ENCODE data around the gene MOB1B.
"Not testable (repeated sequence)": the region's sequence is repeated elsewhere in the genome, so short reads cannot be mapped to it uniquely, and the experiment has no call there.

Gene MOB1B

DNA sequence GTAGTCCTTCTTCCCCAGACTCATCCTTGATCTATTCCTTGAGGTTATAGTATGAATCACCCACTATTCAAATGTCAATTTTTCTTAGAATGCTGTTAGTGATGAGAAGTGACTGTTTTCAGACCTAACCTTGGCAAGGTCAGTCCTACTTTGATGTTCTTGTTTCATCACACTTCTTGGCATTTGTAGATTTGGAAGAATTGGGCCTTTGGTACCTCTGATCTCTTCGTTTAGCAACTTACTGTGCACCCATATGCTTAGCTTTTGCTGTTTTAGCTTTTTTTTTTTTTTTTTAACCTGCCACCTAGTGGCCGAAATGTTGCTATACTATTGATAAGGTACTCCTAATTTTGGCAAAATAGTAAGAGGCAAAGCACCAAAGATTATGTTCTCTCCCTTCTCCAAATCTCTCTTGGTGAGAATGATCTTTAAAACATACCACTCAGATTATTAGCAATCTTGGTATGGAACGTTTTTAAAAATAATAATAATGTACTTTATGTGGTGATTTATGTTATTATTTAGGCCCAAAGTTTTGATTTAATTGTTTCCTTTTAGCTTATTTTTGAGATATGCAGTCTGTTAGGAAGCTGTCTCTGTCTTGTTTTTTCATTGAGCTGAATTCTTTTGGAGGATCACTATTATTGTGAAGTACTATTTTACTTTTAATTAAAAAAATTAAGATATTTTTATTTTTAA is 107.9 kb downstream of the MOB1B start:
- Histone ChIP-seq H3K36me3 (ENCODE audit: control insufficient read depth in 1 of 2, insufficient read depth in 2 of 2, low read depth in 1 of 2, low read length in 2 of 2) (no peaks in the 10 kb centered on the region), H4K91ac (ENCODE audit: low read length) (no peak overlapping the region), H2AK5ac (ENCODE audit: low read length, severe bottlenecking) (no peak overlapping the region), H3K14ac (ENCODE audit: low read length in 2 of 2) (no peak overlapping the region), H3K27me3 (ENCODE audit: control insufficient read depth in 1 of 2, insufficient read depth in 1 of 2, low read length in 2 of 2) (no peaks in the 10 kb centered on the region), H3K4me2 (ENCODE audit: low read length, poor library complexity, severe bottlenecking) (no peak overlapping the region), H2BK5ac (ENCODE audit: low read depth, low read length, poor library complexity, severe bottlenecking) (no peak overlapping the region), H3K4ac (ENCODE audit: low read depth in 1 of 2, low read length in 2 of 2) (no peak overlapping the region), H3K79me1 (replicated peaks; ENCODE audit: low read length, poor library complexity, severe bottlenecking) (peaks cover 7% of the 10 kb centered on the region), H4K8ac (ENCODE audit: low read length) (no peak overlapping the region), H3K18ac (ENCODE audit: low read depth in 1 of 2, low read length in 2 of 2) (no peak overlapping the region), H2BK15ac (ENCODE audit: low read depth, poor library complexity, severe bottlenecking) (no peak overlapping the region), H3K9ac (ENCODE audit: low read length) (peak overlapping the region; percentile 35), H2BK120ac (ENCODE audit: low read depth, low read length) (no peak overlapping the region), H2BK12ac (ENCODE audit: low read length in 2 of 2) (no peak overlapping the region), H3K4me3 (ENCODE audit: insufficient read depth in 1 of 2, low read depth in 1 of 2, low read length in 2 of 2) (no peak overlapping the region), H3K23ac (ENCODE audit: low read length in 2 of 2) (no peak overlapping the region), H2AFZ (ENCODE audit: low read depth, low read length) (no peak overlapping the region), H3K27ac (ENCODE audit: low read length, poor library complexity, severe bottlenecking) (no peak overlapping the region), H3K9me3 (ENCODE audit: control insufficient read depth, low read length) (no peaks in the 10 kb centered on the region), H3K4me1 (ENCODE audit: control insufficient read depth, insufficient read depth, low read depth, low read length) (no peaks in the 10 kb centered on the region)
- WGBS = no CpG with 5 or more reads among the region's 3 CpGs
- peak; percentile 60 for DNase-seq

DNA sequence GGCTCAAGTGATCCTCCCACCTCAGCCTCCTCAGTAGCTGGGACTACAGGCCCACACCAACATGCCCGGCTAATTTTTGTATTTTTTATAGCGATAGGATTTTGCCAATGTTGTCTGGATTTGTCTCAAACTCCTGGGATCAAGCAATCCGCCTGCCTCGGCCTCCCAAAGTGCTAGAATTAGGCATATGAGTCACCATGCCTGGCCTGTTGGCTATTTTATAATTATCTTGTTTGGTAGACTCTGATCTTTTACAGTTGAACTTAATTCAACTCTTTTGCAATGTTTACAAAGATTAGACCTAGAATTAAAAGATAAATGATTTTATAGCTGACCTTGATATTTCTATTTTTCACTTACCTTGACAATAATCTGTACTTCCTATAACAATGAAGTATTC is 109.3 kb downstream of the MOB1B start:
- Histone ChIP-seq H2AFZ (ENCODE audit: low read depth, low read length) (no peak overlapping the region), H3K4me2 (ENCODE audit: low read length, poor library complexity, severe bottlenecking) (no peak overlapping the region), H4K91ac (ENCODE audit: low read length) (no peak overlapping the region), H2BK5ac (ENCODE audit: low read depth, low read length, poor library complexity, severe bottlenecking) (no peak overlapping the region), H3K4me3 (ENCODE audit: insufficient read depth in 1 of 2, low read depth in 1 of 2, low read length in 2 of 2) (no peak overlapping the region), H2AK5ac (ENCODE audit: low read length, severe bottlenecking) (no peak overlapping the region), H3K36me3 (ENCODE audit: control insufficient read depth in 1 of 2, insufficient read depth in 2 of 2, low read depth in 1 of 2, low read length in 2 of 2) (no peaks in the 10 kb centered on the region), H3K9me3 (ENCODE audit: control insufficient read depth, low read length) (no peaks in the 10 kb centered on the region), H3K27ac (ENCODE audit: low read length, poor library complexity, severe bottlenecking) (no peak overlapping the region), H4K8ac (ENCODE audit: low read length) (no peak overlapping the region), H3K4me1 (ENCODE audit: control insufficient read depth, insufficient read depth, low read depth, low read length) (no peaks in the 10 kb centered on the region), H2BK120ac (ENCODE audit: low read depth, low read length) (no peak overlapping the region), H3K14ac (ENCODE audit: low read length in 2 of 2) (no peak overlapping the region), H2BK15ac (ENCODE audit: low read depth, poor library complexity, severe bottlenecking) (no peak overlapping the region), H3K4ac (ENCODE audit: low read depth in 1 of 2, low read length in 2 of 2) (no peak overlapping the region), H3K23ac (ENCODE audit: low read length in 2 of 2) (no peak overlapping the region), H2BK12ac (ENCODE audit: low read length in 2 of 2) (no peak overlapping the region), H3K79me1 (replicated peaks; ENCODE audit: low read length, poor library complexity, severe bottlenecking) (peaks cover 4% of the 10 kb centered on the region), H3K18ac (ENCODE audit: low read depth in 1 of 2, low read length in 2 of 2) (no peak overlapping the region), H3K27me3 (ENCODE audit: control insufficient read depth in 1 of 2, insufficient read depth in 1 of 2, low read length in 2 of 2) (no peaks in the 10 kb centered on the region), H3K9ac (ENCODE audit: low read length) (no peak overlapping the region)
- DNase-seq = no peak
- WGBS = 100% methylated on average over 4 of the region's 4 CpGs

DNA sequence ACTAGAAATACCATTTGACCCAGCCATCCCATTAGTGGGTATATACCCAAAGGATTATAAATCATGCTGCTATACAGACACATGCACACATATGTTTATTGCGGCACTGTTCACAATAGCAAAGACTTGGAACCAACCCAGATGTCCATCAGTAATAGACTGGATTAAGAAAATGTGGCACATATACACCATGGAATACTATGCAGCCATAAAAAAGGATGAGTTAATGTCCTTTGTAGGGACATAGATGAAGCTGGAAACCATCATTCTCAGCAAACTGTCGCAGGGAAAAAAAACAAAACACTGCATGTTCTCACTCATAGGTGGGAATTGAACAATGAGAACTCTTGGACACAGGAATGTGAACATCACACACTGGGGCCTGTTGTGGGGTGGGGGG is 115.2 kb downstream of the MOB1B start:
- H3K14ac ChIP-seq (ENCODE audit: low read length in 2 of 2); H3K9ac ChIP-seq (ENCODE audit: low read length); H2BK12ac ChIP-seq (ENCODE audit: low read length in 2 of 2); DNase-seq; H3K4me3 ChIP-seq (ENCODE audit: insufficient read depth in 1 of 2, low read depth in 1 of 2, low read length in 2 of 2); H2BK120ac ChIP-seq (ENCODE audit: low read depth, low read length); H3K79me1 ChIP-seq (replicated peaks; ENCODE audit: low read length, poor library complexity, severe bottlenecking); H3K27me3 ChIP-seq (ENCODE audit: control insufficient read depth in 1 of 2, insufficient read depth in 1 of 2, low read length in 2 of 2); H3K9me3 ChIP-seq (ENCODE audit: control insufficient read depth, low read length); H2AFZ ChIP-seq (ENCODE audit: low read depth, low read length); H2AK5ac ChIP-seq (ENCODE audit: low read length, severe bottlenecking); H3K4me1 ChIP-seq (ENCODE audit: control insufficient read depth, insufficient read depth, low read depth, low read length); H3K18ac ChIP-seq (ENCODE audit: low read depth in 1 of 2, low read length in 2 of 2); H2BK15ac ChIP-seq (ENCODE audit: low read depth, poor library complexity, severe bottlenecking); H4K8ac ChIP-seq (ENCODE audit: low read length); H4K91ac ChIP-seq (ENCODE audit: low read length); H3K4me2 ChIP-seq (ENCODE audit: low read length, poor library complexity, severe bottlenecking); H3K27ac ChIP-seq (ENCODE audit: low read length, poor library complexity, severe bottlenecking); H3K36me3 ChIP-seq (ENCODE audit: control insufficient read depth in 1 of 2, insufficient read depth in 2 of 2, low read depth in 1 of 2, low read length in 2 of 2); H3K23ac ChIP-seq (ENCODE audit: low read length in 2 of 2); H3K4ac ChIP-seq (ENCODE audit: low read depth in 1 of 2, low read length in 2 of 2); H2BK5ac ChIP-seq (ENCODE audit: low read depth, low read length, poor library complexity, severe bottlenecking): not testable (repeated sequence)
- WGBS = 100% methylated on average over 1 of the region's 2 CpGs

DNA sequence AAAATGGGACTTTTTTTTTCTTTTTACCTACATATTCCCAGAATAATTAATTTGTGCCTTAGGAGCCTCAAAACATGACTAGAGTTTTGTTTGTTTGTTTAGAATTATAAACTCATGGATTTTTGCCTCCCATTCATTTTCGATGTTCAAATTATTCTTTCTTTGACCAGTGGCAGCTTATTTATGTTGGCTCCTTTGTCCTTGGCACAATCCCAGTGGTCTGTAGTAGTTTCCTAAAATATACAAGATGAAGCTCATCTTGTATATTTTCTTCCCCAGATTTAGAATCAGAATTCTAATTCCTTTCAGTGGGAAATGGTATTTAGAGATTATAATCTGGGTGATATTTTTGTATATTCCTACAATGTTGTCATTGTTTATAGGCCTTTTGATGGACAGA is 118.4 kb downstream of the MOB1B start:
- H3K23ac ChIP-seq (ENCODE audit: low read length in 2 of 2) = no peak overlapping the region
- H3K4ac ChIP-seq (ENCODE audit: low read depth in 1 of 2, low read length in 2 of 2) = no peak overlapping the region
- no peak overlapping the region for H2AK5ac ChIP-seq (ENCODE audit: low read length, severe bottlenecking)
- H3K27ac ChIP-seq (ENCODE audit: low read length, poor library complexity, severe bottlenecking) = no peak overlapping the region
- H2BK12ac ChIP-seq (ENCODE audit: low read length in 2 of 2) = no peak overlapping the region
- H3K4me3 ChIP-seq (ENCODE audit: insufficient read depth in 1 of 2, low read depth in 1 of 2, low read length in 2 of 2) = no peak overlapping the region
- H3K18ac ChIP-seq (ENCODE audit: low read depth in 1 of 2, low read length in 2 of 2) = no peak overlapping the region
- no peaks in the 10 kb centered on the region for H3K4me1 ChIP-seq (ENCODE audit: control insufficient read depth, insufficient read depth, low read depth, low read length)
- no peak overlapping the region for H3K9ac ChIP-seq (ENCODE audit: low read length)
- H2AFZ ChIP-seq (ENCODE audit: low read depth, low read length) = no peak overlapping the region
- H3K27me3 ChIP-seq (ENCODE audit: control insufficient read depth in 1 of 2, insufficient read depth in 1 of 2, low read length in 2 of 2) = no peaks in the 10 kb centered on the region
- H3K36me3 ChIP-seq (ENCODE audit: control insufficient read depth in 1 of 2, insufficient read depth in 2 of 2, low read depth in 1 of 2, low read length in 2 of 2) = peaks cover 0 to 5% of the 10 kb centered on the region in 2 experiments
- H4K91ac ChIP-seq (ENCODE audit: low read length) = no peak overlapping the region
- H3K9me3 ChIP-seq (ENCODE audit: control insufficient read depth, low read length) = no peaks in the 10 kb centered on the region
- H2BK15ac ChIP-seq (ENCODE audit: low read depth, poor library complexity, severe bottlenecking) = no peak overlapping the region
- no peak overlapping the region for H2BK5ac ChIP-seq (ENCODE audit: low read depth, low read length, poor library complexity, severe bottlenecking)
- no peak for DNase-seq
- H3K4me2 ChIP-seq (ENCODE audit: low read length, poor library complexity, severe bottlenecking) = no peak overlapping the region
- no peak overlapping the region for H3K14ac ChIP-seq (ENCODE audit: low read length in 2 of 2)
- no peak overlapping the region for H2BK120ac ChIP-seq (ENCODE audit: low read depth, low read length)
- WGBS = no CpG with 5 or more reads among the region's 1 CpG
- no peak overlapping the region for H4K8ac ChIP-seq (ENCODE audit: low read length)
- H3K79me1 ChIP-seq (replicated peaks; ENCODE audit: low read length, poor library complexity, severe bottlenecking) = peaks cover 1% of the 10 kb centered on the region
